ENCODE results near the gene CARMIL1.

- no peak for TF ChIP-seq CTCF (IDR thresholded peaks at IDR 0.05)
- TF ChIP-seq POLR2A (IDR thresholded peaks at IDR 0.05) = no peak
These were observed 37.5 kb downstream of the CARMIL1 start for GRCh38 chr6:25316626-25317025.
